ENCODE data around the gene MTA1.

MTA1 gene

DNA sequence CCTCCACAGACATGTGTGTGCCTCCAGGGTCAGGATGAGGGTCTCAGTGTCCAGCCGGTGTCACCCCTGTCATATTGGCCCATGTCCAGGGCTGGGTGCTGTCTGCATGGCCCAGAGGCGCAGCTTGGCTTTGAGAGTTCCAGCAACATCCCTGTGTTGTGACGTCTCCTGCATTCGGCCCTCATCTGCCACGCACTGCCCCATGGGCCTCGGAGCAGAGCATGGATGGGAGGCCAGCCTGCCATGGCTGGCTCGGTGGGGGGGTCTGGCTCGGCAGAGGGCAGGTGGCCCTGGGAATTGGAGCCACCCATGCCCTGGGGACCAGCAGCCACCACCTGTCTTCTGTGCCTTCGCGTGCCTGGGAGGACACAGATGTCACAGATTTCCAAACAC, 32.1 kb upstream of the MTA1 start:
- no peaks in the 10 kb centered on the region for H3K27me3 ChIP-seq (ENCODE audit: control insufficient read depth in 2 of 2, insufficient read depth in 2 of 2, low read length in 2 of 2)
- H3K4me1 ChIP-seq (ENCODE audit: control insufficient read depth in 2 of 2, insufficient read depth in 2 of 2, low read length in 2 of 2) = peaks cover 0 to 3% of the 10 kb centered on the region in 2 donors
- no peak overlapping the region for H3K27ac ChIP-seq (ENCODE audit: low read depth in 2 of 2, low read length in 2 of 2)
- no peaks in the 10 kb centered on the region for H3K9me3 ChIP-seq (ENCODE audit: control insufficient read depth in 2 of 2, low read length in 2 of 2)
- peaks cover 11 to 14% of the 10 kb centered on the region in 2 donors for H3K36me3 ChIP-seq (ENCODE audit: control insufficient read depth in 2 of 2, insufficient read depth in 2 of 2, low read length in 2 of 2)
- no peak overlapping the region for H3K9ac ChIP-seq (ENCODE audit: low read depth in 1 of 2, low read length in 2 of 2)
- no peak overlapping the region for H3K4me3 ChIP-seq (ENCODE audit: low read length in 2 of 2)

DNA sequence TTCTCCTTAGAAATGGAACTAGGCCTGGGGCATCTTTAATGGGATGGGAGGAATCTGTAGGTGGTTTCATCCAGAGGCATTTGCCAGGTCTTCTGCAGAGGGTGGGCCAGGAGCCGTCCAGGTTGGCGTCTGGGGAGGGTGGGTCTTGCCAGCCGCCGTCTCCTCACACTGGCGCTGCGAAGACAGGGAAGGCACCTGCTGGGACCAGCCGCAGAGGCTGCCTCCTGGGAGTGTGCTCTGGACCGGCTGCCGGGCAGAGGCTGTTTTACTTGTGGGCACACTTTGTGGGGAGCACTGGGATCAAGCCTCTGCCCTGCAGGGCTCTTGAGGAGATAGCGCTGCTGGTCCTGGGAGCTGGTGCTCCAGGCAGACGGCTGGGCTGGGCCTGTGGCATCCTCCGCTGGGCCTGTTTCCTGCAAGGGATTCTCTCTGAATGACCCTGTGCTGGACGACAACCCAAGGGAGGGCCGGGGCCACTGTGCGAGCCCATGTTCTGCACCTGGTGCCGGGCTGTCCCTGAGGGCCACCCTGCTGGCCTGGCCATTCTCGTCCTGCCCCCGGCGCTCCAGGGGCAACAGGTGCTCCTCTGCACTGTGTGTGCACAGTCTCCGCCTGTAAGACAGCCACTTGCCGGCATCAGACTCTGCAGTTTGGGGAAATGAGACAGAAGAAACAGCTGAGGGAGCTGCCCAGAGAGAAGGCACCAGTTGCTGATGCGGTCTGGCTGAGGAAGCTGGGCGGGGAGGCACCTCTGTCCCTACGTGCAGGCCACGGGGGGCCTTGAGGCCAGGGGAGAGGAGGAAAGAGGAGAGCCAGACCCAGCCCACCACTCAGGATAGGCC, 31.3 kb upstream of the MTA1 start:
- Histone ChIP-seq H3K9me3 (ENCODE audit: control insufficient read depth in 2 of 2, low read length in 2 of 2) (no peaks in the 10 kb centered on the region), H3K4me1 (ENCODE audit: control insufficient read depth in 2 of 2, insufficient read depth in 2 of 2, low read length in 2 of 2) (peaks cover 0 to 3% of the 10 kb centered on the region in 2 donors), H3K27ac (ENCODE audit: low read depth in 2 of 2, low read length in 2 of 2) (peak overlapping the region in 1 of 2 donors; percentile 38), H3K9ac (ENCODE audit: low read depth in 1 of 2, low read length in 2 of 2) (no peak overlapping the region), H3K27me3 (ENCODE audit: control insufficient read depth in 2 of 2, insufficient read depth in 2 of 2, low read length in 2 of 2) (no peaks in the 10 kb centered on the region), H3K4me3 (ENCODE audit: low read length in 2 of 2) (no peak overlapping the region), H3K36me3 (ENCODE audit: control insufficient read depth in 2 of 2, insufficient read depth in 2 of 2, low read length in 2 of 2) (peaks cover 5 to 7% of the 10 kb centered on the region in 2 donors)

DNA sequence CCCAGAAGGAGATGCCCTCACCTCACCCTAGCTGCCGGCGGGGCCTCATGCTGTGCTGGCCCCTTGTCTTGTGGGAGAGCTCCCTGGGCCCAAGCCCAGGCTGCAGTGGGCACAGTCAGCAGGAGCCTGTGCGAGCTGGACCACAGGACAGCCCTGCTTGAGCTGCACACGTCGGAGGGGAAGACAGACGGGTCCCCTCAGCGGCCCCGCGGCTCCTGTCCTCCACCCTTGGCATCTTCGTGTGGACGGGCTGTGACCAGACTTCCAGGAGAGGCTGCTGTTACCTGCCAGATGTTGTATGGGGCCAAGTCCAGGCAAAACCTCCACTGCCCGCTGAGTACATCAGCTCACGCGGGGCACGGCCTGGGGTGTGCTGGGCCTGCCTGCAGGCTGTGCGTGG, 30.7 kb upstream of the MTA1 start:
- no peaks in the 10 kb centered on the region for H3K9me3 ChIP-seq (ENCODE audit: control insufficient read depth in 2 of 2, low read length in 2 of 2)
- H3K27me3 ChIP-seq (ENCODE audit: control insufficient read depth in 2 of 2, insufficient read depth in 2 of 2, low read length in 2 of 2) = no peaks in the 10 kb centered on the region
- peaks cover 0 to 3% of the 10 kb centered on the region in 2 donors for H3K4me1 ChIP-seq (ENCODE audit: control insufficient read depth in 2 of 2, insufficient read depth in 2 of 2, low read length in 2 of 2)
- H3K36me3 ChIP-seq (ENCODE audit: control insufficient read depth in 2 of 2, insufficient read depth in 2 of 2, low read length in 2 of 2) = peaks cover 5 to 7% of the 10 kb centered on the region in 2 donors
- H3K27ac ChIP-seq (ENCODE audit: low read depth in 2 of 2, low read length in 2 of 2) = peak overlapping the region in 1 of 2 donors; percentile 65
- H3K4me3 ChIP-seq (ENCODE audit: low read length in 2 of 2) = no peak overlapping the region
- no peak overlapping the region for H3K9ac ChIP-seq (ENCODE audit: low read depth in 1 of 2, low read length in 2 of 2)

DNA sequence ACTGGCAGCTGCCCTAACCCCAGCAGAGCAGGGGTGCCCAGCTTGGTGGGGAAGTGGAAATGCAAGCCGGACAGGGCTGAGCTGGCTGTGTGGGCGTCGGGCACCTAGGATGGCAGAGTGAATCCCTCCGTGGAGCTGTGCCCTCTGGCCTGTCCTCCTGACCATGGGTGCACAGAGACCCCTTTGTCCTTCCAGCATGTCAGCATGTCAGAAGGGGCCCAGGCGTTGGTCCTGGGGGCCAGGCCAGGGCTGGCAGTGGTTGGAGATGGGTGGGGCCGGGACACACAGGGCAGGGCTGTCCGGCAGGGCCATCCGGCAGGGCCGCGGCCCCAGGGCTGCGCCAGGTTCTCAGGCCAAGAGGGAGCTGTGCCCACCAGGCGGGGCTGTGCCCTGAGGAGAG, 30.1 kb upstream of the MTA1 start:
- H3K4me3 ChIP-seq (ENCODE audit: low read length in 2 of 2) = no peak overlapping the region
- no peaks in the 10 kb centered on the region for H3K27me3 ChIP-seq (ENCODE audit: control insufficient read depth in 2 of 2, insufficient read depth in 2 of 2, low read length in 2 of 2)
- peaks cover 5 to 7% of the 10 kb centered on the region in 2 donors for H3K36me3 ChIP-seq (ENCODE audit: control insufficient read depth in 2 of 2, insufficient read depth in 2 of 2, low read length in 2 of 2)
- peaks cover 0 to 3% of the 10 kb centered on the region in 2 donors for H3K4me1 ChIP-seq (ENCODE audit: control insufficient read depth in 2 of 2, insufficient read depth in 2 of 2, low read length in 2 of 2)
- H3K9me3 ChIP-seq (ENCODE audit: control insufficient read depth in 2 of 2, low read length in 2 of 2) = no peaks in the 10 kb centered on the region
- H3K9ac ChIP-seq (ENCODE audit: low read depth in 1 of 2, low read length in 2 of 2) = no peak overlapping the region
- H3K27ac ChIP-seq (ENCODE audit: low read depth in 2 of 2, low read length in 2 of 2) = peak overlapping the region in 1 of 2 donors; percentile 65

DNA sequence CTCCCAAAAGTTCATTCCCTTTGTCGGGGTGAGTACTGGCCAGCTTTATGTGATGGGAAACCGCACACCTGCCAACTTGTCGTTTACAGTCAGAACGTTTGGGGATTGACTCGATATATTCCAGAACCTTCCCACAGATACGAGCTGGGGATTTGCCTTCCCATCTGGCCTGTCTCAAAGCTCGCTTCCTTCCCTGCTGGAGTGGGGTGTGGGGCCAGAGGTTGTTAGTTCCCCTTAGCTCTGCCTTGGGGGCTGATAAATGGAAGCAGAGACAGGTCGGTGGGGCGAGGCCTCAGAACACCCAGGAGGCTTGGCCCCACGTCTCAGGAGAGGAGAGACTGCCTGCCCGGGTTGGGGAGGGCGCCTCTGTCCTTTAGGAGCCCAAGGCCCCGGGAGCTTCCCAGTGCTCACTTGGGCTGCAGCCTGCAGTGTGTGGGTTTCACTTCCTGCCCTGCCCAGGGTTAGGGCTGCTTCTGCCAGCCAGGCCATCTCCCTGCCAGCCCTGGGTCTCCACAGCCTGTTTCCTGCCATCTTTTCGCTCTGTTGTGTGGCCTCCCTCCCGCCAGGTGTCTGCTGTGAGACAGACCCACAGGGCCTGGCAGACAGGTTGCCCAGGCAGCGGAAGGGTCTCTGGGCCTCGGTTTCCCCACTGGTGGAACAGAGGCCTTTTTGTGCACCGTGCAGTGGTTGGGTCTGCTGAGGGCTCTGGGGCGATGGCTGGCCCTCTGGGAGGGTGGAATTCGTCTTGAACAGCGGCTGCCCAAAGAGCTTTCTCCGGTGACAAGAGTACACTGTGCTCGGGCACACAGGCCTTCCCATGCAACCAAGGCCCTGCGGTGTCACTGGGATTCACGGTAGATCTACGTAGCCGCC, 29.4 kb upstream of the MTA1 start:
- peak overlapping the region in 1 of 2 donors; percentile 65 for H3K27ac ChIP-seq (ENCODE audit: low read depth in 2 of 2, low read length in 2 of 2)
- H3K27me3 ChIP-seq (ENCODE audit: control insufficient read depth in 2 of 2, insufficient read depth in 2 of 2, low read length in 2 of 2) = no peaks in the 10 kb centered on the region
- H3K9ac ChIP-seq (ENCODE audit: low read depth in 1 of 2, low read length in 2 of 2) = no peak overlapping the region
- no peak overlapping the region for H3K4me3 ChIP-seq (ENCODE audit: low read length in 2 of 2)
- peaks cover 0 to 3% of the 10 kb centered on the region in 2 donors for H3K4me1 ChIP-seq (ENCODE audit: control insufficient read depth in 2 of 2, insufficient read depth in 2 of 2, low read length in 2 of 2)
- H3K9me3 ChIP-seq (ENCODE audit: control insufficient read depth in 2 of 2, low read length in 2 of 2) = no peaks in the 10 kb centered on the region
- peaks cover 2 to 5% of the 10 kb centered on the region in 2 donors for H3K36me3 ChIP-seq (ENCODE audit: control insufficient read depth in 2 of 2, insufficient read depth in 2 of 2, low read length in 2 of 2)

DNA sequence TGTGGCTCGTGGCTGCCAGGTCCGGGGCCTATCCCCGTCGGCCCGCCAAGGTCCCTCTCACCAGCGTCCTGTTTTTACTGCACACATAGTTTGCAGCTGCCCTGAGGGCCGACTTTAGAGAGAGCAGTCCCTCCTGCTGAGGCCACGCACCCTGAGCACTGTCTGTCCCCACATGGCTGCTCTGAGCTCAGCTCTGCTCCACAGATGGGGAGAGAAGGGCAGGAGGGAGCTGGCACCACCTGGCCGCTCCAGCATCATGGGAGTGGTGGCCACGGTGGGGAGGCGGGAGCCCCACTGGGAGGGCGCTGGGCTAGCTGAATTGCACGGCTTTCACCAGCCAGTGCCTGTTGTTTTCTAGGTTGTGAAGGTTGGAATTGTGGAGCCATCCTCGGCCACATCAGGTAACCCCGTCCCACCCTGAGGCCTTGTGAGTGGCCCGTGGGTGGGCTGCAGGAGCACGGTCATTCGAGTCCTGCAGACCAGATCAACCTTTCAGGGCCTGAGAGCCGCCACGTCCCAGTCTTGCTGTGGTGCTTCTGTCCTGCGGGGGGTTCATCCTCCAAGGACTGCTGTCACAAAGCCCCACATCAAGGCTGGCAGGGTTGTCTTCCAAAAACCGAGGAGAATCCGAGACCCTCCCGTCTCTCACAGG, 28.7 kb upstream of the MTA1 start:
- peaks cover 0 to 3% of the 10 kb centered on the region in 2 donors for H3K4me1 ChIP-seq (ENCODE audit: control insufficient read depth in 2 of 2, insufficient read depth in 2 of 2, low read length in 2 of 2)
- no peak overlapping the region for H3K27ac ChIP-seq (ENCODE audit: low read depth in 2 of 2, low read length in 2 of 2)
- H3K36me3 ChIP-seq (ENCODE audit: control insufficient read depth in 2 of 2, insufficient read depth in 2 of 2, low read length in 2 of 2) = peaks cover 2 to 5% of the 10 kb centered on the region in 2 donors
- no peaks in the 10 kb centered on the region for H3K9me3 ChIP-seq (ENCODE audit: control insufficient read depth in 2 of 2, low read length in 2 of 2)
- H3K27me3 ChIP-seq (ENCODE audit: control insufficient read depth in 2 of 2, insufficient read depth in 2 of 2, low read length in 2 of 2) = no peaks in the 10 kb centered on the region
- no peak overlapping the region for H3K9ac ChIP-seq (ENCODE audit: low read depth in 1 of 2, low read length in 2 of 2)
- no peak overlapping the region for H3K4me3 ChIP-seq (ENCODE audit: low read length in 2 of 2)

DNA sequence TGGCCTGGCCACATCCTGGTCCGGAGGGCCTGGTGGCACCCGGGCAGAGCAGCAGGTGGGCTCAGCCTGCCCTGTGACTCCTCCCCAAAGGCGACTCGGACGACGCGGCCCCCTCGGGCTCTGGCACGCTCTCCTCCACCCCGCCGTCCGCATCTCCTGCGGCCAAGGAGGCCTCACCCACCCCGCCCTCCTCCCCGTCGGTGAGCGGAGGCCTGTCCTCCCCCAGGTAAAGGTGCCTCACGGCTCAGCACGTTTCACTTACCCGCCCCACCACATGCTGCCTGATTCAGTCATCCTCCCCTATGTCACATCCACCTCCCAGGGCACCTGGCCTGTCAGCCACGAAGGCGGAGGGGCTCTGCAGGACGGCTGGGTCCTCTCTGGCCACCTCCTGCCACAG, 28.1 kb upstream of the MTA1 start:
- H3K9ac ChIP-seq (ENCODE audit: low read depth in 1 of 2, low read length in 2 of 2) = no peak overlapping the region
- peaks cover 2 to 5% of the 10 kb centered on the region in 2 donors for H3K36me3 ChIP-seq (ENCODE audit: control insufficient read depth in 2 of 2, insufficient read depth in 2 of 2, low read length in 2 of 2)
- no peak overlapping the region for H3K27ac ChIP-seq (ENCODE audit: low read depth in 2 of 2, low read length in 2 of 2)
- no peak overlapping the region for H3K4me3 ChIP-seq (ENCODE audit: low read length in 2 of 2)
- H3K4me1 ChIP-seq (ENCODE audit: control insufficient read depth in 2 of 2, insufficient read depth in 2 of 2, low read length in 2 of 2) = peaks cover 0 to 3% of the 10 kb centered on the region in 2 donors
- H3K9me3 ChIP-seq (ENCODE audit: control insufficient read depth in 2 of 2, low read length in 2 of 2) = no peaks in the 10 kb centered on the region
- H3K27me3 ChIP-seq (ENCODE audit: control insufficient read depth in 2 of 2, insufficient read depth in 2 of 2, low read length in 2 of 2) = no peaks in the 10 kb centered on the region

DNA sequence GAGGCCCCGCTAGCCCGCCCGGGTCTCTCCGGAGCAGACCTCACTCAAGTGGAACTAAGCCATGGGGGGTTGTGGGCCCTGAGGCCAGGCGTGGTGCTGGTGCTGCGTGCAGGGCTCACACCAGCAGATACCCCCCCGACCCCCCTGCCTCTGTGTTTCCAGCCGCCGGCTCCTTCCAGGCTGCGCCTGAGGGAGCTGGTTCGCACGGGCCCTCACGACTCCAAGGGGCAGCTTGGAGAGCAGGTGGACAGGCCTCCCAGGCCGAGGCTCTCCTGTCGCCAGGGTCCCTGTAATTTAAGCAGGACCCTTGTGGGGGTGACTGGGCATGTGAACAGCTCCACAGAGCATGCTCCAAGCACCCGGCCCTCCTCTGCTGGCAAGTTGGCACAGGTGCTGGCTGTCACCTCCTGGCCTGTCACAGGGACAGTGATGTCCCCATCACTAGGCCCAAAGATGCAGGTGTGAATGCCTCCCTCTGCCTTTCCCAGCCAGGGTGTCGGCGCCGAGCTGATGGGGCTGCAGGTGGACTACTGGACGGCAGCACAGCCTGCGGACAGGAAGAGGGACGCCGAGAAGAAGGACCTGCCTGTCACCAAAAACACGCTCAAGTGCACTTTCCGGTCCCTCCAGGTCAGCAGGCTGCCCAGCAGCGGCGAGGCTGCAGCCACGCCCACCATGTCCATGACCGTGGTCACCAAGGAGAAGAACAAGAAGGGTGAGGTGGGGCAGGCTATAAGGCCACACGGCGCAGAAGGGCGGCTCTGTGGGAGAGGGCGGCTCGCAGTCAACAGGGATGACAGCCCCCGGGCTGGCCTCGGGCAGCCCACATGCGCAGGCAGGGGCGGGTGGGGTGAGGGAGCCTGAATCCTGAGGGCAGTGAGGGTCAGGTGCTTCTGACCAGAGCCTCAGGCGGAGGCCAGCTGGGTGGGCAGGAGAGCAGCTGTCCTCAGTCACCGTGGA, 27.2 kb upstream of the MTA1 start:
- Histone ChIP-seq H3K9me3 (ENCODE audit: control insufficient read depth in 2 of 2, low read length in 2 of 2) (no peaks in the 10 kb centered on the region), H3K36me3 (ENCODE audit: control insufficient read depth in 2 of 2, insufficient read depth in 2 of 2, low read length in 2 of 2) (peaks cover 0 to 2% of the 10 kb centered on the region in 2 donors), H3K9ac (ENCODE audit: low read depth in 1 of 2, low read length in 2 of 2) (no peak overlapping the region), H3K27me3 (ENCODE audit: control insufficient read depth in 2 of 2, insufficient read depth in 2 of 2, low read length in 2 of 2) (no peaks in the 10 kb centered on the region), H3K4me1 (ENCODE audit: control insufficient read depth in 2 of 2, insufficient read depth in 2 of 2, low read length in 2 of 2) (peaks cover 0 to 3% of the 10 kb centered on the region in 2 donors), H3K27ac (ENCODE audit: low read depth in 2 of 2, low read length in 2 of 2) (no peak overlapping the region), H3K4me3 (ENCODE audit: low read length in 2 of 2) (no peak overlapping the region)

DNA sequence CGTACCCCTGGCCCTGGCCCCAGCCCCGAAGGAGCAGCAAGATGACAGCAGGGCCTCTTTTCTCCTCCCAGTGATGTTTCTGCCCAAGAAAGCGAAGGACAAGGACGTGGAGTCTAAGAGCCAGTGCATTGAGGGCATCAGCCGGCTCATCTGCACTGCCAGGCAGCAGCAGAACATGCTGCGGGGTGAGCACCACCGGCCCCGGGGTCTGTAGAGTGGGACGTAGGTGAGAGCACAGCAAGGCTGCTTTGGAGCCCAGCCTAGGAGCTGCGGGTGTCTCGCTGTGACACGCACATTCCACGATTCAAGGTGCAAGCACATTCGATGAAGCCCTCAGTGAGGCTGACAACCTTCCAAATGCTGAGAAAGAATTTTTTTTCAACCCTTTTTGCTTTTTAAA, 26.5 kb upstream of the MTA1 start:
- no peak overlapping the region for H3K9ac ChIP-seq (ENCODE audit: low read depth in 1 of 2, low read length in 2 of 2)
- H3K4me1 ChIP-seq (ENCODE audit: control insufficient read depth in 2 of 2, insufficient read depth in 2 of 2, low read length in 2 of 2) = peaks cover 3 to 8% of the 10 kb centered on the region in 2 donors
- H3K27me3 ChIP-seq (ENCODE audit: control insufficient read depth in 2 of 2, insufficient read depth in 2 of 2, low read length in 2 of 2) = no peaks in the 10 kb centered on the region
- no peaks in the 10 kb centered on the region for H3K36me3 ChIP-seq (ENCODE audit: control insufficient read depth in 2 of 2, insufficient read depth in 2 of 2, low read length in 2 of 2)
- no peak overlapping the region for H3K4me3 ChIP-seq (ENCODE audit: low read length in 2 of 2)
- no peak overlapping the region for H3K27ac ChIP-seq (ENCODE audit: low read depth in 2 of 2, low read length in 2 of 2)
- no peaks in the 10 kb centered on the region for H3K9me3 ChIP-seq (ENCODE audit: control insufficient read depth in 2 of 2, low read length in 2 of 2)

All from mucosa of rectum (tissue), 2 donors.